Measurements from ENCODE around the gene HOXB9.
A peak's percentile ranks its signal among the peaks of the same experiment; 100 is the strongest.

DNA sequence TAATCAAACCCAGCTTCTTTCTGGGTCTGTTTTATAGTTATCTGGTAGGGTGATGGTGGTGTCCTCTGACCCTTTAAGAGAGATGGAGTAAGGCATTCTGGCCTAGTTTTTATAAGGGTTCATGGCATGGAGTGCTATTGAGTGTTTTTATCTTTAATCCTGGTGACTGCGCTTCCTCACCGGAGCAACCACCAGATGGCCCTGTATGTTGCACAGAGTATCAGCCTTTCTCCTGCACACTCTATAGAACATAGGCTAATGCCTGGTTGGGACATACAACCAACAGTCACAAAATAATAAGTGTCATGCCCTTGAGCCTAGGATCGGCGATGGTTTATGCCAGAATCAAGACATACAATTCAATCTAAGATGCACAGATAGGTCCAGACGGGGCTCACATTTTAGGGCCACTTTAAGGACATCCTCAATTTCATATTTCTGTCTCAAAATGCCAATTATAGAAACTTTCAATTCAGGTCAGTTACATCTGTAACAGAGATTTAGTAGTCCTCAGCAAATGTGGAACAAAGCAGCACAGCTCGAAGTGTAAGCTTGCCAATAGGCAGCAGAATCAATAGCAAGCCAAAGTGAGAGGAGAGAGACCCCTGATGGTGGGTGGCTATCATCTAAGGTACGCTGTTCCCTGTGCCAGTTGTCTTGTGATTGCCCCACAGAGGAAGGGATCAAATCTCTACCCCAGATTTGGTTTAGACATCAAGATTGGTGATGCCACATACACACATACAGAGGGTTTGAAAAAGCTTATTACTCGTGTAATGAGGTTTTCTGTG is 37.2 kb upstream of the HOXB9 start:
- TF ChIP-seq, protein P1, sequence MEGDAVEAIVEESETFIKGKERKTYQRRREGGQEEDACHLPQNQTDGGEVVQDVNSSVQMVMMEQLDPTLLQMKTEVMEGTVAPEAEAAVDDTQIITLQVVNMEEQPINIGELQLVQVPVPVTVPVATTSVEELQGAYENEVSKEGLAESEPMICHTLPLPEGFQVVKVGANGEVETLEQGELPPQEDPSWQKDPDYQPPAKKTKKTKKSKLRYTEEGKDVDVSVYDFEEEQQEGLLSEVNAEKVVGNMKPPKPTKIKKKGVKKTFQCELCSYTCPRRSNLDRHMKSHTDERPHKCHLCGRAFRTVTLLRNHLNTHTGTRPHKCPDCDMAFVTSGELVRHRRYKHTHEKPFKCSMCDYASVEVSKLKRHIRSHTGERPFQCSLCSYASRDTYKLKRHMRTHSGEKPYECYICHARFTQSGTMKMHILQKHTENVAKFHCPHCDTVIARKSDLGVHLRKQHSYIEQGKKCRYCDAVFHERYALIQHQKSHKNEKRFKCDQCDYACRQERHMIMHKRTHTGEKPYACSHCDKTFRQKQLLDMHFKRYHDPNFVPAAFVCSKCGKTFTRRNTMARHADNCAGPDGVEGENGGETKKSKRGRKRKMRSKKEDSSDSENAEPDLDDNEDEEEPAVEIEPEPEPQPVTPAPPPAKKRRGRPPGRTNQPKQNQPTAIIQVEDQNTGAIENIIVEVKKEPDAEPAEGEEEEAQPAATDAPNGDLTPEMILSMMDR (conservative IDR thresholded peaks at IDR 0.05; ENCODE audit: low read length), result peak; percentile 39; the same call in 1 of the 2 replicates
- TF ChIP-seq EZH2phosphoT487 (IDR thresholded peaks at IDR 0.05; ENCODE audit: borderline replicate concordance, low read depth, low read length), result no peak
